Measurements from ENCODE around the gene CSRP3.

Gene CSRP3

DNA sequence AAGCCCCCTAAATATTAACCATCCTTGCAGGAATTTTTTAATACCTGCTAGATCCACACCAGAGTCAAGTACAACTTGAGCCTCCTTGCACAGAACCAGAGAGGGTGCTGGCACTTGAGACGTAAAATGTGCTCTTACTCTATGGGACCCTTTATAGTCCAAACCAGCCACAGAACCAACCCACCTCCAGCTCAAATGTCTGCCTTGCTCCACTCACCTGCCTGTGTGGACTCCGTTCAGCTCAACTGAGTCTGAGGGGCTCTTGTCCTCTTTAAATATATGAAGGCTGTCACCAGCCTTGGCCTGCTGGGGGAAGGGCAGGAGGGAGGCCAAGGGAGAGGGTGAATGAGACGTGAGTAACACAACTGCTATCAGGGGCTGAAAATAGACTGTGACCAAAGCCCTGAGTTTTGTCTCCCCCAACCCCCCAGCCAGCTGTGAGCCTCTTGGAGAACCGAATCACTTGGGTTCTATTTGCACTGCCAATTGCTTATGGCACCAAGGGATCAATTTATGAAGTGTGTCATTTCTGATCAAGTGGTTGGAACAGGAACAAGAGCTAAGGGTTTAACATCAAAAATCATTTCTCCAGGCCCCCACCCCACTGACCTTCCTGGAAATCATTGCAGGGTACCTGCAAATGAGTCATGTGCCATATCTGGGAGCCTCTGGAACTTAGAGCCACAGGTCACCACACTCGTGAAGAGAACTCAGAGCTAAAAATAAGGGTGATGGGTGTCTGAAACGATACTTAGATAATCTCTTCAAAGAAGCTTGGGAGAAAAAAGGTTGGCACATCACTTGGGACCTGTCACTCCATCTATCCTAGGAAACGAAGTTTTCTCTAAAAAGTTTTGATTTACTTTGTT is at the start of gene CSRP3:
Gene CSRP3 (minus strand): TSS at position 247 of the 869 bp plus-strand sequence. CDS start 9,535 bp downstream, outside the sequence.
- in situ Hi-C loops (cut with MboI; ENCODE audit: low sequenced_read_pairs) = no loop called here
- Histone ChIP-seq H3K4me3 (no peak within 1 kb of the TSS), H3K4me1 (peaks cover 4% of the 10 kb centered on the region; the same call in 1 of the 2 replicates), H3K27me3 (ENCODE audit: low read depth) (no peaks in the 10 kb centered on the region; the same call in 1 of the 2 replicates), H3K9me3 (no peaks in the 10 kb centered on the region), H3K36me3 (replicated peaks) (no peaks in the 10 kb centered on the region)
- no peak for DNase-seq (ENCODE audit: low spot score in 2 of 2)

DNA sequence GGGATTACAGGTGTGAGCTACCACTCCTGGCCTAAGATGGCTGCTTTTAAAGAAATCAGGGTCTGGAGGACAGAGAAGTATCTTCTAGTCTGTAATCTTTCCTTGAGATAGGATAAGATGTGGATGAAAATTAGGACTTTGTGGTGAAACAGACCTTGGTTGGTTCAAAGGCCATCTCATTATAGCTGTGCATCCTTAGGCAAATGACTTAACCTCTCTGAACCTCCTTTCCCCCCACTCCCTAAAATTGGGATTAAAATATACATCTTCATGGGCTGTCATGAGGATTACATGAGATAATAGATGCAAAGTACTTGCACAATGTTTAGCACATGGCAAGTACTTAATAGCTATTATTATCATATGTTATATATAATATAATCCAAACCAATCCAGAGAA is 49.8 kb upstream of the CSRP3 start:
- Histone ChIP-seq H3K36me3 (replicated peaks) (no peaks in the 10 kb centered on the region), H3K27me3 (ENCODE audit: low read depth) (peaks cover 6% of the 10 kb centered on the region; the same call in 1 of the 2 replicates), H3K4me1 (no peaks in the 10 kb centered on the region), H3K9me3 (0 out of 2 replicates have a peak, but pooled peaks cover 2% of the 10 kb centered on the region), H3K4me3 (no peak overlapping the region)
- in situ Hi-C loops (cut with MboI; ENCODE audit: low sequenced_read_pairs) = loop anchor here (10.0 kb wide), 1 partner anchor 303 kb away; no protein-coding TSS in a partner anchor
- no peak for DNase-seq (ENCODE audit: low spot score in 2 of 2)

DNA sequence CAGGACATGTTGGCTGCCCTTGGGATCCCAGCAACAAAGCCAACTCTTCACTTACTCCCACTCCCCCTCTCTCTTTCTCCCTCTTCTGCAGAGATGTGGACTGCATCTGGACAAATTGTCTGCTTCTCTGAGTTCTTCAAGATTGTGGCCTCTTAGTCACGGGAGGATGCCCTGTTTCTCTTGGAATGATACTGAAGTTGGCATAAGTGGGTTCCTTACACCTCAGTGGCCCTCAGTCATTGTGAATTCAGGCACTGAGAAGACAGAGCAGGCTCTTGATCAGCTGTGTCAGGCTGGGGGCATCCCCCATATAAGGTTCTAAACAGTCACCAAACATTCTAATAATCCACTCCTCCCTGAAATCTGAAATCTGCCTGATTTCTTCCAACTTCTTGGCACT is 45.0 kb upstream of the CSRP3 start:
- Histone ChIP-seq H3K4me3 (no peak overlapping the region), H3K9me3 (0 out of 2 replicates have a peak, but pooled peaks cover 2% of the 10 kb centered on the region), H3K36me3 (replicated peaks) (no peaks in the 10 kb centered on the region), H3K27me3 (ENCODE audit: low read depth) (peaks cover 6% of the 10 kb centered on the region; the same call in 1 of the 2 replicates), H3K4me1 (no peaks in the 10 kb centered on the region)
- in situ Hi-C loops (cut with MboI; ENCODE audit: low sequenced_read_pairs) = no loop called here
- DNase-seq (ENCODE audit: low spot score in 2 of 2) = no peak

DNA sequence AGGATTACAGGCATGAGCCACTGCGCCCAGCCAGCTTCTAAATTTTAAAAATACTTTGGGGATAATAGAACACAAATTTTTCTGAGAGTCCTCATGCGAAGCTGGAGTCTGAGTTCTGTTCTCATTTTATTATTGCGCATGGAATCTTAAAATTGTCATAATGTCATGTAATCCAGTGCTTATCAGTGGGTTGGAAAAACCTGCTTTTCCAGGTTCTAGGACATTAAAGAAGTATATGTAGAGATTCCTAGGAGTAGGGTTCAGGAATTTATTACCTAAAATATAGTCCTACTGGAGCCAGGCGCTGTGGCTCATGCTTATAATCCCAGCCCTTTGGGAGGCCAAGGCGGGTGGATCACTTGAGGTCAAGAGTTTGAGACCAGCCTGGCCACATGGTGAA is 43.6 kb upstream of the CSRP3 start:
- no peak for DNase-seq (ENCODE audit: low spot score in 2 of 2)
- Histone ChIP-seq H3K4me3 (no peak overlapping the region), H3K36me3 (replicated peaks) (no peaks in the 10 kb centered on the region), H3K4me1 (no peaks in the 10 kb centered on the region), H3K9me3 (0 out of 2 replicates have a peak, but pooled peaks cover 2% of the 10 kb centered on the region), H3K27me3 (ENCODE audit: low read depth) (peaks cover 6% of the 10 kb centered on the region; the same call in 1 of the 2 replicates)
- in situ Hi-C loops (cut with MboI; ENCODE audit: low sequenced_read_pairs) = no loop called here

DNA sequence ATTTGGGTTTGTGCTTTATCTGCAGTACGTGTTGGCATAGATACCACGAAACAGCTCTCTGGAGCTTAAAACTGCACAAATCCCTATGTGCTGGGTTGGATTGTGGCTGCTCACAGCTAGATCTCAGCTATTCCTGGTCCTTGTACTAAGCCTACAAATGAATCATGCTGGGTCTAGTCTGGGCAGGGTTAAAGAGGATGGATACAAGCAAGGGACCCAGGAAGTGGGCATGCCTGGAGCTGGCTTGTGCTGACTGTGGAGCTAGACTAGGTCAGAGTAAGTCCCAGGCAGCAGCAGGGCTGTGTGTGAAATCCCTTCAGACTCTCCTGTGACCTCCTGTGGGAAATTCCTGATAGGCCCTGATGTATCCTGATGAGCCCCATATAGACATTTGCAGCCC is 42.8 kb upstream of the CSRP3 start:
- H3K4me3 ChIP-seq = no peak overlapping the region
- no peak for DNase-seq (ENCODE audit: low spot score in 2 of 2)

DNA sequence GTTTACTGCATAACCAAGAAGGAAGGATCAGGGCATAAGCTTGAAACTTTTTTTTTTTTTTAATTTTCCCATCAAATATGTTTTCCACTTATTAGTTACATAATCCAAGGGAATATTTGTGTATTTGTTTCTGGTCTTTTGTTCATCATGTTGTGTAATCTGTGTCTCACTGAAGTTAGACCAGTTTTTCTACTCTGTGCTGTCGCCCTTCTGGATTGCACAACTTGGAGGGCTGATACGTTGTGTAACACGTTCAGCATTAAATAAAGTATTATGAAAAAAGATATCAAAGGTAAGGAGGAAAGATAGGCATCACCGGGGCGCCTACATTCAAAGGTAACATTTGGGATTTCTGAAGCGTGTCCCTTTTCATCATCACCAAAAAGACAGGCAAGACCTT is 42.3 kb upstream of the CSRP3 start:
- Histone ChIP-seq H3K4me1 (peaks cover 3% of the 10 kb centered on the region; the same call in 1 of the 2 replicates), H3K36me3 (replicated peaks) (no peaks in the 10 kb centered on the region), H3K9me3 (no peaks in the 10 kb centered on the region), H3K27me3 (ENCODE audit: low read depth) (peaks cover under 1% of the 10 kb centered on the region; the same call in 1 of the 2 replicates), H3K4me3 (no peak overlapping the region)
- in situ Hi-C loops (cut with MboI; ENCODE audit: low sequenced_read_pairs) = no loop called here
- DNase-seq (ENCODE audit: low spot score in 2 of 2) = no peak

More for the DNA sequence above, 42.8 kb upstream of the CSRP3 start:
- Histone ChIP-seq H3K4me1 (no peaks in the 10 kb centered on the region), H3K36me3 (replicated peaks) (no peaks in the 10 kb centered on the region), H3K27me3 (ENCODE audit: low read depth) (peaks cover 6% of the 10 kb centered on the region; the same call in 1 of the 2 replicates), H3K9me3 (0 out of 2 replicates have a peak, but pooled peaks cover 2% of the 10 kb centered on the region)
- in situ Hi-C loops (cut with MboI; ENCODE audit: low sequenced_read_pairs) = no loop called here

DNA sequence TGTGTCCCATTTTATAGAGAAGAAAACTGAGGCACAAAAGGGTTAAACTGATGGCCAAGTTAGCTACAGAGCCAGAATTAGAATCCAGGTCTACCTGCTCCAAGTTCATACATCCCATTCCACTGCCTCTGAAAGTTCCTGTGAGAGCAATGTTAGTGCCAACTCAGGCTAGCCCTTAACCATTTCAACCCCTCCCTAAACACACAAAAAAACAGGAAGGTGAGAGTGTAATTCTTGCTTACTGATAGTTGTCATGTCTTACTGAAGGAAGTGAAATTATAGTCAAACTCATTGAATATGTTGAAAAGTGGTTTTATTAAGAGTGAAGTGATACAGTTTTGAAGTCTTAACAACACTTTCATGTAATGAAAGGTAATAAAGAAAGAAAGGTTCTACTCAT is 41.8 kb upstream of the CSRP3 start:
- in situ Hi-C loops (cut with MboI; ENCODE audit: low sequenced_read_pairs) = no loop called here
- Histone ChIP-seq H3K9me3 (no peaks in the 10 kb centered on the region), H3K4me3 (no peak overlapping the region), H3K4me1 (peaks cover 8% of the 10 kb centered on the region), H3K27me3 (ENCODE audit: low read depth) (no peaks in the 10 kb centered on the region), H3K36me3 (replicated peaks) (0 out of 2 replicates have a peak, but pooled peaks cover 3% of the 10 kb centered on the region)
- no peak for DNase-seq (ENCODE audit: low spot score in 2 of 2)

DNA sequence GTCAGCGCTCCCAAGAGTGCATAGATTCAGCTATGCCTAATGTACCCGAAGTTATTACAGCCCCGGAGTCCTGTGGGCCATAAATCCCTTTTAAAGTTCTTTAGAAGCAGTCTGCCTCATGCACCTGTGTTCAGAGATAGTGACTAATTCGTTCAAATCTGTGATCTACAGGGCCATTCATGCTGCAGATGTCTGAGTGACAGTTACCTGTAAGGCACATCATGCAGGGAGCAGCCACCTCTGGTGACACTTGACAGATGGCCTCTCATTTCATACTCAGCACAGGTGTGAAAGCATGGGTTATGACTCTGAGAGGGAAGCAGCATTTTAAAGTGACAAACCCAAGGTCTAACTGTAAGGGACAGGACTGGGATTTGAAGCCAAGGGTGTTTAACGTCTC is 41.4 kb upstream of the CSRP3 start:
- Histone ChIP-seq H3K9me3 (no peaks in the 10 kb centered on the region), H3K4me3 (no peak overlapping the region), H3K27me3 (ENCODE audit: low read depth) (no peaks in the 10 kb centered on the region), H3K36me3 (replicated peaks) (0 out of 2 replicates have a peak, but pooled peaks cover 4% of the 10 kb centered on the region), H3K4me1 (peaks cover 13% of the 10 kb centered on the region)
- in situ Hi-C loops (cut with MboI; ENCODE audit: low sequenced_read_pairs) = no loop called here
- no peak for DNase-seq (ENCODE audit: low spot score in 2 of 2)

DNA sequence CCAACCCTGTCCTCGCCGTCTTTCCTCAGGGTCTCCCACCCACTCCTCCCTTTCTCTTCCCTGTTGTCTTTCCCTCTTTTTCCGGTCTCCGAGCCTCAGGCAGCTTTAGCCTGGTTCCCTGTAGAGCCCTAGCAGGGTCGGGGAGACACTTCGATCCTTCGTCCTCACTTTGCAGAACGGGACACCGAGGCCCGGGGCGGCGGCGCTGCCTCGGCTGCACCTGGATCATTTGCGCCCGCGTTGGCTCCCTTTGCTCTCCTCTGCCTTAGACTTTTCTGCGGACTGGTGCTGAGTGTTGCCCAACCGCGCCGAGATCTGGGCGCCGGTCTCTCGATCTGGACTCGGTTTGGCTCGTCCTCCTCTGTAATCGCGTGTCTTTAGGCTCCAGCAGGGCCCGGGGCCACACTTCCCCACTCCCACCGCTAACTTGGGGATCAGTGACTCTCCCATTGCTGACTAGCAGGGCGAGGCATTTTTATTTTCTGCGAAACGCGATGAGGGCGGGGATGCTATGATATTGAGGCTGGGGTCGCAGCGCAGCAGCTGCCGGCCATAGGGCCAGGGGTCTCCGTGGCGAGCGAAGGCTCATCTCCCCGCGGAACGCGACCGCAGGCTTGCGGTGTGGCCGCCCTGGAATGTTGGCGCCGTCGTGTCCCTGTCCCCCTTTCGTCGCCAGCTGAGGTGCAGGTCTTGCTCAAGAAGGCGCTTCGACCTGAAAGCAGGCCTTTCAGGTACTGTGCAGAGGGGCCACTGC is 40.6 kb upstream of the CSRP3 start:
- no peak for DNase-seq (ENCODE audit: low spot score in 2 of 2)
- H3K27me3 ChIP-seq (ENCODE audit: low read depth) = no peaks in the 10 kb centered on the region
- peaks cover 7% of the 10 kb centered on the region for H3K36me3 ChIP-seq (replicated peaks)
- H3K9me3 ChIP-seq = no peaks in the 10 kb centered on the region
- peak overlapping the region; percentile 75 for H3K4me3 ChIP-seq
- H3K4me1 ChIP-seq = peaks cover 19% of the 10 kb centered on the region
- in situ Hi-C loops (cut with MboI; ENCODE audit: low sequenced_read_pairs) = no loop called here

DNA sequence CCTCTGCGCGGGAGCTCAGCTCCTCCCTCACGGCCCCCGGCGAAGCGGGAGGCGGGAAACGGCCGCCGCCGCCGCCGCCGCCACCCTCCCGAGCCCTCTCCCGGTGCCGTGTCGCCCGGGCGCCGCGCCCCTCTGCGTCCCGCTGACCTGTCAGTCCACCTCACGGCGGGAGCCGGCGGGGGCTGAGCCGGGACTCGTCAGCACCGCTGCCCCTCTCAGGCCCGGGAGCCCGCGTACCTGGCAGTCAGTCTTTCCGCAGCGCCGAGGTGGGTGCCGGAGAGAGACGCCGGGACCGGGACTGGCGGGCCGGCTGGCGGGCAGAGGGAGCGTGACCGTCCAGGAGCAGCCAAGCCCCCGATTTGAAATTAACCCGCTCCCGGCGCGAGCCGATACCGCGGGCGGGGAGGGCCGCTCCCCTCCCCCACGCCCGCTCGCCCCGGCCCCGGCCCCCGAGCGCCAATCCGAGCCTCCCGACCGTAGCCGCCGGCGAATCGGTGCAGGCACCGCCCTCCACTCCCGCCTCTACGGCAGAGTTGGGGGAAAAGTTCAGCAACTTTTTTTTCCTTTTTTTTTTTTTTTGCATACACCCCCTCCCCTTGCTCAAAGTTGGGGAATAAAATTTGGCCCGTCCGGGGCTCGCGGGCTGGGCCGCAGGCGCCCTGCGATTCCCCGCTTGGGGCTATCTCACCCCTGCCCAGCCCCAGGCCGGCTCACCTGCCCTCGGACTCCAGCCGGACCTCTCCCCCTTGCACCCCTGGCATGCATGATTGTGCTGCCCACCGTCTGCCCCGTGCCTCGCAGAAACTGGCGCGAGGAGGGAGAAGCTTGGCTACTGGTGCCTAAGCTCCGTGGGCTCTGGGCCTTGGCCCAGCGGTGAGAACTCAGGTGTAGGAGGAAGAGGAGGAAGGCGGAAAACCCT is 39.7 kb upstream of the CSRP3 start:
- in situ Hi-C loops (cut with MboI; ENCODE audit: low sequenced_read_pairs) = no loop called here
- peaks cover 16% of the 10 kb centered on the region for H3K36me3 ChIP-seq (replicated peaks)
- H3K9me3 ChIP-seq = no peaks in the 10 kb centered on the region
- H3K27me3 ChIP-seq (ENCODE audit: low read depth) = no peaks in the 10 kb centered on the region
- peak; percentile 52 to 80 for DNase-seq (ENCODE audit: low spot score in 2 of 2)
- peak overlapping the region; percentile 75 for H3K4me3 ChIP-seq
- peaks cover 23% of the 10 kb centered on the region for H3K4me1 ChIP-seq

DNA sequence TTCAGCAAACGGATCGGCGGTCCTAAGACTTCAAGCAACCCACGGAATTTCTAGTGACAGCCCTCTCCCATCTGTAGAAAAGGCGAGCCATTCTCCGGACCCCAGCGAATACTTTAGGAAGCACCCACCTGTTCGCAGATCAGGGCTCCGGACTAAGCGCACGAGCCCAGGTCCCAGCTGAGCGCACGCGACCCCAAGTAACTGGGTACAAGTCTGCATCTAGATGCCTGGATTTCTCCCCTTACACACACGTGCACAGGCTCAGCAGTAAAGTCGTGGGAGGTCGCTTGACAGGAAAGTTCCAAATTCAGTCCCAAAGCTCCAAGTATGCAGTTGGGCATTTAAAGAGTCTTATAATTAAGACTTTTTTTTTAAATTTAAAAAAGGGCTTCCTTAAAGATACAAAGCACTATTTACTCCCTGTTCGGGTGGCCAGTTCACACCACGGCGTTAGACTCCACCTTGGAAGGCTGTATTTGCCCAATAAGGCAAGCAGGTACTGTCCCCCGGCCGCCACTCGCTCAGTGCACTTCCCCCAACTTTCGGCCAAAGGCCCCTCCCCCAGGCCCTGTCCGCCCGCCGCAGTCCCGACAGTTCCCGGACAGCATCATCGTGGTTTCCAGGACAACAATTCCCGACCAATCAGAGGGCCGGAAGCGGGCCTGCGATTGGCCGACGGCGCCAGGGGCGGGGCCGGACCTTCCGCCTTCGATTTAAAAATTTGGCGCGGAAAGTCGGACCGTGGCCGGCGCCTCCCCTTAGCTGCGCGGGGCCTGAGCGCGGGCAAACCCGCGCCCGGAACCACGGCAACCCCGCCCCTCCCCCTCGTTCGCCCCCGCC is 38.9 kb upstream of the CSRP3 start, which contains the start of gene E2F8:
Gene E2F8 (minus strand): TSS at position 526 of the 840 bp plus-strand sequence. CDS start 824 bp downstream, outside the sequence.
- peaks cover 23% of the 10 kb centered on the region for H3K4me1 ChIP-seq
- peak; percentile 95 to 98 for DNase-seq (ENCODE audit: low spot score in 2 of 2)
- H3K9me3 ChIP-seq = no peaks in the 10 kb centered on the region
- in situ Hi-C loops (cut with MboI; ENCODE audit: low sequenced_read_pairs) = no loop called here
- peaks cover 24% of the 10 kb centered on the region for H3K36me3 ChIP-seq (replicated peaks)
- no peaks in the 10 kb centered on the region for H3K27me3 ChIP-seq (ENCODE audit: low read depth)
- peak within 1 kb of the TSS; percentile 75 for H3K4me3 ChIP-seq

DNA sequence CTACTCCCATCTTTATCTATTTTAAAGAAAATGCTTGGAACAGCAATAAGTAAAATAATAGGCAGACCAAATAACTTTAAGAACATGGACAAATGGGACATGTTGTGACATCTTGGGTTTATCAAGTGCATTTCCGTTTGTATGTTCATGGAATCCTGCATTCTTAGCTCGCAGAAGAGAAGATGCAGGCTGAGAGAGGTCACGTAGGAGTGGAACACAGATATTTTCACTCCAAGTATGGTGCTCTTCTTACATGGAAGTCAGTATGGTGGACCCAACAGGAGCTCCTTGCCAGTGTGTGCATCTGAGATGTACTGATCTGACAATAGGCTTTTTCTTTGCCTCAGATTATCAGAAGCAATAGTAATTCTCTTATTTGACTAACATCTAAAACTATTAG is 37.3 kb upstream of the CSRP3 start:
- Histone ChIP-seq H3K4me1 (peaks cover 23% of the 10 kb centered on the region), H3K4me3 (peak overlapping the region; percentile 75), H3K36me3 (replicated peaks) (peaks cover 38% of the 10 kb centered on the region), H3K27me3 (ENCODE audit: low read depth) (no peaks in the 10 kb centered on the region), H3K9me3 (no peaks in the 10 kb centered on the region)
- no peak for DNase-seq (ENCODE audit: low spot score in 2 of 2)
- in situ Hi-C loops (cut with MboI; ENCODE audit: low sequenced_read_pairs) = no loop called here

Measured in HAP-1 (cell line).